ENCODE data around the gene NEURL3. TPM values are rescaled to one million over a fixed set of nuclear protein-coding genes. Genes with fewer than 3 reads are reported as not detected.

NEURL3 gene
- total and polyA plus RNA-seq, 2 of the 8 experiments (the other 6 are each of a cell fraction or from before 2014, with no cell fraction given): not detected

DNA sequence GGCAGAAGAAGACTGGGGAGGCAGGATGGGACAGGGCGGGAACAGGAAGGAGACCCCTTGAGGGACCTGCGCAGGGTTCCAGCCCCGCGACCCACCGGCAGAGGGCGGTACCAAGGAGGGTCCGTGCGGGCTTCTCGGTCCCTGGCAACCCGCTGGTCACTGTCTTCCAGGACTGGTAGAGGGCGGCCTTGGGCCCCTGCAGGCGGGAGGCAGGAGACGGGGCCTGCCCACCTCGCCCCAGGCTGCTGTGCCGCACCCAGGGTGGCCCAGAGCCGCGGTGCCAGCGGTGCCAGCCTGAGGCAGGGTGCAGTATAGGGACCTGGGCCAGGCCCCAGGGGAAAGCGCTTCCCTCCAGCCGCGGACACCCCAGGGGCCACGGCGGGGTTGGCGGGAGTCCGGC lies 34.5 kb downstream of the NEURL3 start:
- no peak overlapping the region for H2BK12ac ChIP-seq (ENCODE audit: low read depth, low read length)
- peak overlapping the region in 1 of 2 experiments; percentile 47; a peak in 3 of 4 replicates for H3K4me2 ChIP-seq (ENCODE audit: insufficient read depth in 1 of 2, low read depth in 2 of 2, low read length in 2 of 2)
- 44% methylated on average over 22 of the region's 25 CpGs; no CpG with 5 or more reads in 1 of the 2 experiments for WGBS, 2 experiments (ENCODE audit: extremely low coverage in 1 of 2, insufficient coverage in 1 of 2, insufficient read length in 1 of 2, insufficient replicate concordance in 2 of 2, low coverage in 1 of 2, low lambda C conversion rate in 2 of 2, missing lambda C conversion rate in 1 of 2)
- H3K18ac ChIP-seq (ENCODE audit: extremely low read depth, low read length): no peak overlapping the region
- H3K79me2 ChIP-seq (ENCODE audit: control insufficient read depth in 1 of 2, insufficient read depth in 2 of 2, low read length in 2 of 2): no peaks in the 10 kb centered on the region
- no peaks in the 10 kb centered on the region for H3K9me3 ChIP-seq (ENCODE audit: insufficient read depth in 2 of 2, low read depth in 1 of 2, low read length in 1 of 2)
- no peak overlapping the region for H4K91ac ChIP-seq (replicated peaks; ENCODE audit: insufficient read length, low read length)
- no peak overlapping the region for H3K27ac ChIP-seq (ENCODE audit: low read depth, low read length)
- no peaks in the 10 kb centered on the region for H3K4me1 ChIP-seq (replicated peaks in 1 of 4; ENCODE audit: control insufficient read depth in 3 of 4, insufficient read depth in 4 of 4, low read length in 3 of 4)
- no peak overlapping the region for H3K9ac ChIP-seq (replicated peaks in 1 of 4; ENCODE audit: extremely low read depth in 1 of 4, low read depth in 3 of 4, low read length in 3 of 4)
- H3K23ac ChIP-seq (ENCODE audit: insufficient read length): no peak overlapping the region
- ChIA-PET CTCF (ENCODE audit: partially characterized antibody) (interaction anchor here (0.9 to 3.3 kb wide), 4 partner anchors 8 to 67 kb away, joined by 3 to 12 read pairs (median 7); no protein-coding TSS in a partner anchor), POLR2A (ENCODE audit: partially characterized antibody) (no interaction called here)
- peak overlapping the region; percentile 83; the same call in 1 of the 2 replicates for H4K8ac ChIP-seq (ENCODE audit: extremely low read depth, insufficient read depth, low read length)
- no peak overlapping the region for H3K56ac ChIP-seq (replicated peaks; ENCODE audit: insufficient read length, low read depth, low read length)
- H3K14ac ChIP-seq (ENCODE audit: insufficient read length): no peak overlapping the region
- no peak overlapping the region for H3K4ac ChIP-seq (replicated peaks; ENCODE audit: insufficient read length, low read depth, low read length)
- DNase-seq (ENCODE audit: low read depth in 1 of 2, low spot score in 2 of 2): peak; percentile 77 to 96
- no peak overlapping the region; the same call in 1 of the 2 replicates for H2AFZ ChIP-seq (ENCODE audit: low read length)
- no peak overlapping the region for H4K5ac ChIP-seq (ENCODE audit: insufficient read length, low read depth, low read length)
- H3K4me3 ChIP-seq (ENCODE audit: extremely low read depth in 1 of 4, insufficient read depth in 2 of 4, low read depth in 3 of 4, low read length in 4 of 4): peak overlapping the region in 1 of 4 experiments; percentile 45; a peak in 2 of 8 replicates
- no peak for FAIRE-seq
- no peaks in the 10 kb centered on the region for H4K20me1 ChIP-seq (replicated peaks in 1 of 2; ENCODE audit: control insufficient read depth in 1 of 2, insufficient read depth in 2 of 2, low read length in 2 of 2)
- no peaks in the 10 kb centered on the region for H3K36me3 ChIP-seq (ENCODE audit: control insufficient read depth in 2 of 4, insufficient read depth in 4 of 4, low read length in 3 of 4)
- no peaks in the 10 kb centered on the region for H3K27me3 ChIP-seq (replicated peaks in 1 of 4; ENCODE audit: control insufficient read depth in 3 of 4, extremely low read depth in 1 of 4, insufficient read depth in 3 of 4, low read length in 3 of 4)
- no peak overlapping the region for H2BK20ac ChIP-seq (ENCODE audit: low read length)
- H3K79me1 ChIP-seq (ENCODE audit: low read depth, low read length): no peaks in the 10 kb centered on the region
- H3K23me2 ChIP-seq (ENCODE audit: low read depth, low read length): no peaks in the 10 kb centered on the region; the same call in 1 of the 2 replicates
- no peak overlapping the region for H2BK15ac ChIP-seq (ENCODE audit: low read length)
- no peak overlapping the region for H2BK5ac ChIP-seq (ENCODE audit: low read depth, low read length)
- no peak overlapping the region for H2BK120ac ChIP-seq (replicated peaks; ENCODE audit: low read depth, low read length)
- no peak overlapping the region for H2AK5ac ChIP-seq (ENCODE audit: low read depth, low read length)
- TF ChIP-seq SIX5 (IDR thresholded peaks at IDR 0.05; ENCODE audit: low read depth, low read length) (no peak), RFX5 (IDR thresholded peaks at IDR 0.05; ENCODE audit: borderline replicate concordance, low read depth, low read length) (peak; percentile 60; the same call in 1 of the 2 replicates), RAD21 (IDR thresholded peaks at IDR 0.05 in 1 of 2, conservative IDR thresholded peaks at IDR 0.05 in 1 of 2; ENCODE audit: low read depth in 2 of 2, low read length in 2 of 2) (peak; percentile 57 to 77), TAF1 (IDR thresholded peaks at IDR 0.05; ENCODE audit: low read depth, low read length) (no peak), BACH1 (IDR thresholded peaks at IDR 0.05; ENCODE audit: low read length) (no peak), E2F6 (IDR thresholded peaks at IDR 0.05) (peak; percentile 46), RNF2 (IDR thresholded peaks at IDR 0.05; ENCODE audit: borderline replicate concordance, low read depth, low read length, missing control alignments, poor library complexity, severe bottlenecking) (no peak)
- TF ChIP-seq, protein P1, sequence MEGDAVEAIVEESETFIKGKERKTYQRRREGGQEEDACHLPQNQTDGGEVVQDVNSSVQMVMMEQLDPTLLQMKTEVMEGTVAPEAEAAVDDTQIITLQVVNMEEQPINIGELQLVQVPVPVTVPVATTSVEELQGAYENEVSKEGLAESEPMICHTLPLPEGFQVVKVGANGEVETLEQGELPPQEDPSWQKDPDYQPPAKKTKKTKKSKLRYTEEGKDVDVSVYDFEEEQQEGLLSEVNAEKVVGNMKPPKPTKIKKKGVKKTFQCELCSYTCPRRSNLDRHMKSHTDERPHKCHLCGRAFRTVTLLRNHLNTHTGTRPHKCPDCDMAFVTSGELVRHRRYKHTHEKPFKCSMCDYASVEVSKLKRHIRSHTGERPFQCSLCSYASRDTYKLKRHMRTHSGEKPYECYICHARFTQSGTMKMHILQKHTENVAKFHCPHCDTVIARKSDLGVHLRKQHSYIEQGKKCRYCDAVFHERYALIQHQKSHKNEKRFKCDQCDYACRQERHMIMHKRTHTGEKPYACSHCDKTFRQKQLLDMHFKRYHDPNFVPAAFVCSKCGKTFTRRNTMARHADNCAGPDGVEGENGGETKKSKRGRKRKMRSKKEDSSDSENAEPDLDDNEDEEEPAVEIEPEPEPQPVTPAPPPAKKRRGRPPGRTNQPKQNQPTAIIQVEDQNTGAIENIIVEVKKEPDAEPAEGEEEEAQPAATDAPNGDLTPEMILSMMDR (IDR thresholded peaks at IDR 0.05; ENCODE audit: control extremely low read depth in 1 of 3, insufficient read depth in 1 of 3, low read depth in 1 of 3, low read length in 3 of 3): peak; percentile 86 to 98 (median 89)
- TF ChIP-seq, protein P2, sequence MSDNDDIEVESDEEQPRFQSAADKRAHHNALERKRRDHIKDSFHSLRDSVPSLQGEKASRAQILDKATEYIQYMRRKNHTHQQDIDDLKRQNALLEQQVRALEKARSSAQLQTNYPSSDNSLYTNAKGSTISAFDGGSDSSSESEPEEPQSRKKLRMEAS (IDR thresholded peaks at IDR 0.05): peak; percentile 12; the same call in 1 of the 2 replicates

Data from H1 (cell line).